Measurements from ENCODE around the gene SLC48A1. TPM values are rescaled to one million over a fixed set of nuclear protein-coding genes. Genes with fewer than 3 reads are reported as not detected.

SLC48A1 gene
- total and polyA plus RNA-seq, 2 donors (not counting 3 experiments of a cell fraction or from before 2014, with no cell fraction given), result 17.3 to 20.3 TPM

- H3K4me3 ChIP-seq (replicated peaks in 1 of 3; ENCODE audit: insufficient read depth in 1 of 3, low read depth in 1 of 3, low read length in 3 of 3), result no peak overlapping the region
- ChIA-PET POLR2A (no interaction called here), CTCF (interaction anchor here (0.9 to 10.4 kb wide), 2 partner anchors 31 to 52 kb away, joined by 3 to 244 read pairs; no protein-coding TSS in a partner anchor)
- H3K9me1 ChIP-seq (replicated peaks; ENCODE audit: control insufficient read depth, extremely low read depth, insufficient read depth, low read length), result no peaks in the 10 kb centered on the region
- no peak for FAIRE-seq
- H3K27me3 ChIP-seq (ENCODE audit: control insufficient read depth in 2 of 2, insufficient read depth in 2 of 2, low read length in 2 of 2), result no peaks in the 10 kb centered on the region
- H4K20me1 ChIP-seq (replicated peaks; ENCODE audit: control insufficient read depth, extremely low read depth, insufficient read depth, low read length), result no peaks in the 10 kb centered on the region
- no peak overlapping the region for H3K27ac ChIP-seq (ENCODE audit: insufficient read depth, low read depth, low read length)
- TF ChIP-seq EZH2 (IDR thresholded peaks at IDR 0.05; ENCODE audit: borderline replicate concordance, low read depth, low read length, severe bottlenecking), result no peak
- no peak for TF ChIP-seq GATA2 (IDR thresholded peaks at IDR 0.05; ENCODE audit: insufficient read depth, insufficient read length, low read depth, low read length)
- TF ChIP-seq CTCF (IDR thresholded peaks at IDR 0.05; ENCODE audit: extremely low read depth in 1 of 2, insufficient read depth in 1 of 2, low read depth in 1 of 2, low read length in 2 of 2), result no peak
- no peak for TF ChIP-seq POLR2A (IDR thresholded peaks at IDR 0.05; ENCODE audit: low read depth, low read length)
- no peak for TF ChIP-seq POLR2AphosphoS5 (IDR thresholded peaks at IDR 0.05; ENCODE audit: insufficient read depth, low read depth, low read length)
- TF ChIP-seq JUN (IDR thresholded peaks at IDR 0.05; ENCODE audit: borderline replicate concordance, insufficient read depth, insufficient read length, low read depth), result no peak
- no peak for TF ChIP-seq MYC (IDR thresholded peaks at IDR 0.05; ENCODE audit: low read depth, low read length)
- no peak for TF ChIP-seq MAX (IDR thresholded peaks at IDR 0.05; ENCODE audit: insufficient read depth, insufficient read length)
- TF ChIP-seq FOS (IDR thresholded peaks at IDR 0.05; ENCODE audit: borderline replicate concordance, insufficient read depth, low read length), result no peak
- dilution Hi-C loops (cut with MboI; ENCODE audit: extremely low pct_ligation_motif_present, low sequenced_read_pairs), result no loop called here
- no peak for DNase-seq (ENCODE audit: low read depth, low spot score)
- no peaks in the 10 kb centered on the region for H3K9me3 ChIP-seq (replicated peaks; ENCODE audit: control insufficient read depth, insufficient read depth, low read length)
- no peak overlapping the region for H3K9ac ChIP-seq (replicated peaks; ENCODE audit: extremely low read depth, insufficient read depth, low read length)
- no peak overlapping the region for H2AFZ ChIP-seq (ENCODE audit: low read depth, low read length)
- peaks cover 10% of the 10 kb centered on the region for H3K4me1 ChIP-seq (ENCODE audit: control insufficient read depth, extremely low read depth, insufficient read depth, low read length)
- intact Hi-C loops (cut with micrococcal nuclease), result no loop called here
- peaks cover 40 to 74% of the 10 kb centered on the region in 2 experiments for H3K36me3 ChIP-seq (ENCODE audit: control insufficient read depth in 2 of 2, extremely low read depth in 1 of 2, insufficient read depth in 2 of 2, low read length in 2 of 2)
- H3K79me2 ChIP-seq (ENCODE audit: control insufficient read depth, insufficient read depth, low read length), result no peaks in the 10 kb centered on the region
- no peak overlapping the region for H3K4me2 ChIP-seq (ENCODE audit: insufficient read depth, low read length)
- BruUV-seq (replicated peaks), result no TSS peak
Measured at GRCh38 chr12:47785036-47785886, 12.2 kb downstream of the SLC48A1 start.

All from endothelial cell of umbilical vein (primary cell).